ENCODE results near the gene TARS2. TPM values are rescaled to one million over a fixed set of nuclear protein-coding genes. Genes with fewer than 3 reads are reported as not detected.

TARS2 gene
- polyA plus RNA-seq, 1 experiment = 17.7 TPM

GRCh38 chr1:150551784-150552127, 64.5 kb downstream of the TARS2 start:
- H3K36me3 ChIP-seq (ENCODE audit: control insufficient read depth, insufficient read depth, low read length) = peaks cover 3% of the 10 kb centered on the region
- no peak for DNase-seq (ENCODE audit: low read depth)
- ChIA-PET POLR2A (interaction anchor here (0.6 to 0.7 kb wide), 2 partner anchors 78 to 986 kb away, joined by 3 to 5 read pairs; no protein-coding TSS in a partner anchor), CTCF (interaction anchor here (1.2 to 6.2 kb wide), 6 partner anchors 8 to 428 kb away, joined by 4 to 43 read pairs (median 6); no protein-coding TSS in a partner anchor)
- no peak overlapping the region for H3K4me3 ChIP-seq (ENCODE audit: low read depth, low read length)
- TF ChIP-seq CTCF (IDR thresholded peaks at IDR 0.05; ENCODE audit: insufficient read depth, low read depth, low read length) = no peak
- H3K27me3 ChIP-seq (ENCODE audit: control insufficient read depth, insufficient read depth, low read length) = no peaks in the 10 kb centered on the region

GRCh38 chr1:150552128-150552910, 65.1 kb downstream of the TARS2 start:
- Histone ChIP-seq H3K36me3 (ENCODE audit: control insufficient read depth, insufficient read depth, low read length) (peaks cover 4% of the 10 kb centered on the region), H3K4me3 (ENCODE audit: low read depth, low read length) (no peak overlapping the region), H3K27me3 (ENCODE audit: control insufficient read depth, insufficient read depth, low read length) (no peaks in the 10 kb centered on the region)
- TF ChIP-seq CTCF (IDR thresholded peaks at IDR 0.05; ENCODE audit: insufficient read depth, low read depth, low read length) = no peak
- ChIA-PET POLR2A (interaction anchor here (0.6 to 0.7 kb wide), 2 partner anchors 77 to 985 kb away, joined by 3 to 5 read pairs; no protein-coding TSS in a partner anchor), CTCF (interaction anchor here (1.2 to 6.2 kb wide), 5 partner anchors 7 to 427 kb away, joined by 5 to 43 read pairs (median 7); no protein-coding TSS in a partner anchor)
- peak; percentile 71 for DNase-seq (ENCODE audit: low read depth)

GRCh38 chr1:150552911-150553289, 65.7 kb downstream of the TARS2 start:
- no peaks in the 10 kb centered on the region for H3K27me3 ChIP-seq (ENCODE audit: control insufficient read depth, insufficient read depth, low read length)
- CTCF ChIA-PET = interaction anchor here (1.2 to 6.2 kb wide), 4 partner anchors 7 to 427 kb away, joined by 5 to 43 read pairs (median 8); no protein-coding TSS in a partner anchor
- H3K4me3 ChIP-seq (ENCODE audit: low read depth, low read length) = no peak overlapping the region
- TF ChIP-seq CTCF (IDR thresholded peaks at IDR 0.05; ENCODE audit: insufficient read depth, low read depth, low read length) = no peak
- H3K36me3 ChIP-seq (ENCODE audit: control insufficient read depth, insufficient read depth, low read length) = peaks cover 6% of the 10 kb centered on the region
- no peak for DNase-seq (ENCODE audit: low read depth)
- POLR2A ChIA-PET = no interaction called here

GRCh38 chr1:150553392-150554085, 66.3 kb downstream of the TARS2 start:
- Histone ChIP-seq H3K27me3 (ENCODE audit: control insufficient read depth, insufficient read depth, low read length) (no peaks in the 10 kb centered on the region), H3K36me3 (ENCODE audit: control insufficient read depth, insufficient read depth, low read length) (peaks cover 6% of the 10 kb centered on the region), H3K4me3 (ENCODE audit: low read depth, low read length) (no peak overlapping the region)
- no peak for TF ChIP-seq CTCF (IDR thresholded peaks at IDR 0.05; ENCODE audit: insufficient read depth, low read depth, low read length)
- CTCF ChIA-PET = interaction anchor here (2.3 kb wide), 1 partner anchor 426 kb away, joined by 5 read pairs; no protein-coding TSS in a partner anchor
- POLR2A ChIA-PET = no interaction called here
- DNase-seq (ENCODE audit: low read depth) = no peak

GRCh38 chr1:150554086-150554452, 66.8 kb downstream of the TARS2 start:
- no peak for TF ChIP-seq CTCF (IDR thresholded peaks at IDR 0.05; ENCODE audit: insufficient read depth, low read depth, low read length)
- H3K4me3 ChIP-seq (ENCODE audit: low read depth, low read length) = no peak overlapping the region
- no peak for DNase-seq (ENCODE audit: low read depth)
- POLR2A ChIA-PET = no interaction called here
- CTCF ChIA-PET = no interaction called here
- peaks cover 6% of the 10 kb centered on the region for H3K36me3 ChIP-seq (ENCODE audit: control insufficient read depth, insufficient read depth, low read length)
- no peaks in the 10 kb centered on the region for H3K27me3 ChIP-seq (ENCODE audit: control insufficient read depth, insufficient read depth, low read length)
